ENCODE results near the gene COL4A4. TPM values are rescaled to one million over a fixed set of nuclear protein-coding genes. Genes with fewer than 3 reads are reported as not detected.

The COL4A4 gene
- total and polyA plus RNA-seq, 2 experiments from 2014 or later, result 0.47 to 3.0 TPM

GRCh38 chr2:227010433-227010832 lies 153.6 kb downstream of the COL4A4 start:
- H3K9me2 ChIP-seq (replicated peaks; ENCODE audit: insufficient read depth), result no peaks in the 10 kb centered on the region
- H3K27ac ChIP-seq, result no peak overlapping the region
- TF ChIP-seq EZH2phosphoT487 (IDR thresholded peaks at IDR 0.05; ENCODE audit: low read depth, severe bottlenecking, unreplicated experiment), result no peak
- no peak for TF ChIP-seq CTCF (IDR thresholded peaks at IDR 0.05; ENCODE audit: poor library complexity)
- no peak for TF ChIP-seq EZH2 (IDR thresholded peaks at IDR 0.05; ENCODE audit: borderline replicate concordance)
- H3K4me1 ChIP-seq (ENCODE audit: insufficient read depth), result no peaks in the 10 kb centered on the region
- no peak for DNase-seq (ENCODE audit: low spot score)
- H3K9me3 ChIP-seq (ENCODE audit: low read depth), result no peaks in the 10 kb centered on the region
- 57% methylated on average over 3 of the region's 3 CpGs for WGBS (ENCODE audit: low lambda C conversion rate, missing lambda C conversion rate)
- H3K4me3 ChIP-seq, result no peak overlapping the region
- no peak overlapping the region for H2AFZ ChIP-seq
- no peaks in the 10 kb centered on the region for H4K20me1 ChIP-seq (ENCODE audit: insufficient read depth, poor library complexity, severe bottlenecking)
- H3K4me2 ChIP-seq, result no peak overlapping the region
- H3K79me2 ChIP-seq, result no peaks in the 10 kb centered on the region
- no peaks in the 10 kb centered on the region for H3K36me3 ChIP-seq (replicated peaks; ENCODE audit: insufficient read depth, low read depth)
- H3K27me3 ChIP-seq, result no peaks in the 10 kb centered on the region

DNA sequence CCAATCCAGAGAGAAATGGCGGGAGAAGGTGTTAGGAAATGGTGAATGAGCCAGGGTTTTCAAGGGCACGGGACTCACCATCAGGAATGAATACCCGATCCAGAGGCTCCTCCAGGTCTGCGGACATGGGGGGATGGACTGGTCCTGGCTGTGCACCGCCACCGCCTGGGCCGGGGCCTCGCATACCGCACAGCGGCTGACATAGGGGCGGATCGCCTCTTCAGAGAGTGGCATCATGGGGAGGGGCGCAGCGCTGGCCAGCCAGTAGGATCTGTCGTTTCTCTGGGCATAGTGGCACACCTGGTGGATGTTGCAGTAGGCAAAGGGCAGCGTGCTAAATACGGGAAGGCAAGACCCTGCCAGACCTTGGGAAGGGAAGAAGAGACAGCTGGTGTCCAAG lies 156.1 kb downstream of the COL4A4 start:
- Histone ChIP-seq H3K27me3 (no peaks in the 10 kb centered on the region), H3K4me2 (no peak overlapping the region), H3K4me3 (no peak overlapping the region), H3K27ac (no peak overlapping the region), H3K79me2 (no peaks in the 10 kb centered on the region), H3K36me3 (replicated peaks; ENCODE audit: insufficient read depth, low read depth) (no peaks in the 10 kb centered on the region), H3K9me2 (replicated peaks; ENCODE audit: insufficient read depth) (no peaks in the 10 kb centered on the region), H2AFZ (no peak overlapping the region), H4K20me1 (ENCODE audit: insufficient read depth, poor library complexity, severe bottlenecking) (no peaks in the 10 kb centered on the region), H3K4me1 (ENCODE audit: insufficient read depth) (no peaks in the 10 kb centered on the region), H3K9me3 (ENCODE audit: low read depth) (no peaks in the 10 kb centered on the region)
- 95% methylated on average over 17 of the region's 17 CpGs for WGBS (ENCODE audit: low lambda C conversion rate, missing lambda C conversion rate)
- DNase-seq (ENCODE audit: low spot score), result no peak
- TF ChIP-seq EZH2 (IDR thresholded peaks at IDR 0.05; ENCODE audit: borderline replicate concordance) (no peak), EZH2phosphoT487 (IDR thresholded peaks at IDR 0.05; ENCODE audit: low read depth, severe bottlenecking, unreplicated experiment) (no peak), CTCF (IDR thresholded peaks at IDR 0.05; ENCODE audit: poor library complexity) (no peak)

DNA sequence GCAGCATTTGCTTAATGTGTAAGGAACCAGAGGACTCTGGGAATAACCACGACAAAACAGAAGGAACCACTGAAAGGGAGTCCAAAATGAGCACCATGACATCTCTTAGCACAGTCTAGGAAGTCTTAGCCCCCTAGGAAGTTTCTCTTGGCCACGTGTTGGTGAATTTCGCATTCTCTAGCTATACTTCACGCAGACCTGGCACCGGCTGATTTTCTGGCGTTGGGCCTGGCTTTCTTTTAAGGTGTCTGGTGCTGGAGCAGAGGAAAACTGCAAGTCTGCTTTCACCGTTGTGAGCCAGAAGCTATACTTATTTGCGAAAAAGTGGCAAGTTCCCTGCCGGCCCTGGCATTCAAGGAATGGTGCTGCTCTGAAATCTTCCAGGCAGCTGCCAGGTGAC lies 156.9 kb downstream of the COL4A4 start:
- Histone ChIP-seq H3K9me2 (replicated peaks; ENCODE audit: insufficient read depth) (no peaks in the 10 kb centered on the region), H3K27ac (no peak overlapping the region), H3K27me3 (no peaks in the 10 kb centered on the region), H3K79me2 (no peaks in the 10 kb centered on the region), H4K20me1 (ENCODE audit: insufficient read depth, poor library complexity, severe bottlenecking) (no peaks in the 10 kb centered on the region), H2AFZ (no peak overlapping the region), H3K4me3 (no peak overlapping the region), H3K36me3 (replicated peaks; ENCODE audit: insufficient read depth, low read depth) (no peaks in the 10 kb centered on the region), H3K4me1 (ENCODE audit: insufficient read depth) (no peaks in the 10 kb centered on the region), H3K9me3 (ENCODE audit: low read depth) (no peaks in the 10 kb centered on the region), H3K4me2 (no peak overlapping the region)
- no peak for DNase-seq (ENCODE audit: low spot score)
- 81% methylated on average over 9 of the region's 9 CpGs for WGBS (ENCODE audit: low lambda C conversion rate, missing lambda C conversion rate)
- TF ChIP-seq EZH2 (IDR thresholded peaks at IDR 0.05; ENCODE audit: borderline replicate concordance) (no peak), EZH2phosphoT487 (IDR thresholded peaks at IDR 0.05; ENCODE audit: low read depth, severe bottlenecking, unreplicated experiment) (no peak), CTCF (IDR thresholded peaks at IDR 0.05; ENCODE audit: poor library complexity) (no peak)
